PC-3 (cell line): ENCODE data around the gene BGLAP. TPM values are rescaled to one million over a fixed set of nuclear protein-coding genes. Genes with fewer than 3 reads are reported as not detected.

Experiments
- ATAC-seq: fragments of 200-7000 bp; cut with Tn5 transposase; 2 replicates; pipeline ENCODE4 v1.9.1; 2020; ENCODE audit warnings: mild to moderate bottlenecking, moderate library complexity
- BruUV-seq: library from RNA; stranded (reverse); fragments of 400-500 nt; replicated peaks from 2 replicates; lab custom pipeline; 2021; lab: Mats Ljungman, UMichigan
- CTCF ChIA-PET: fragments of 300-600 bp; sonication (Branson Sonifier 250); formaldehyde crosslinking; loops from one replicate; lab custom pipeline; 2022; ENCODE audit warnings: antibody characterized with exemption; lab: Charles Lee
- POLR2A ChIA-PET: fragments of 300-600 bp; sonication (Branson Sonifier 250); formaldehyde crosslinking; loops from one replicate; lab custom pipeline; 2022; ENCODE audit warnings: antibody characterized with exemption; ENCODE audit not compliant: unreplicated experiment; lab: Charles Lee
- DNase-seq: peaks from one replicate; pipeline ENCODE4 v3.0.0-alpha.2; 2015
- H2AFZ ChIP-seq: fragments of 300-600 bp; sonication (generic); 2 replicates; pipeline ENCODE4 v1.6.0; 2016; ENCODE audit warnings: antibody characterized with exemption, low read length
- H3F3A ChIP-seq: fragments of 300-600 bp; sonication (generic); one replicate; pipeline ENCODE4 v1.6.0; 2017; ENCODE audit warnings: antibody characterized with exemption, low read length, control low read depth, mild to moderate bottlenecking; ENCODE audit not compliant: unreplicated experiment
- H3K27ac ChIP-seq: fragments of 300-600 bp; sonication (generic); 2 replicates; pipeline ENCODE4 v1.5.1; 2016; ENCODE audit warnings: mild to moderate bottlenecking, low read length
- H3K27me3 ChIP-seq: fragments of 300-600 bp; sonication (generic); 2 replicates; pipeline ENCODE4 v1.6.1; 2016; ENCODE audit warnings: low read length, mixed read lengths
- H3K36me3 ChIP-seq: fragments of 300-600 bp; sonication (generic); 2 replicates; pipeline ENCODE4 v1.6.1; 2016; ENCODE audit warnings: low read depth, mixed run types, low read length, mixed read lengths
- H3K4me1 ChIP-seq: fragments of 300-600 bp; sonication (generic); 2 replicates; pipeline ENCODE4 v1.5.1; 2016; ENCODE audit warnings: low read length; ENCODE audit not compliant: insufficient read depth
- H3K4me2 ChIP-seq: fragments of 300-600 bp; sonication (generic); 2 replicates; pipeline ENCODE4 v1.6.0; 2016; ENCODE audit warnings: low read length
- H3K4me3 ChIP-seq: fragments of 300-600 bp; sonication (generic); 2 replicates; pipeline ENCODE4 v1.5.1; 2016; ENCODE audit warnings: mild to moderate bottlenecking, low read length, mixed read lengths
- H3K79me2 ChIP-seq: fragments of 300-600 bp; sonication (generic); 2 replicates; pipeline ENCODE4 v1.6.1; 2017; ENCODE audit warnings: low read length, mixed read lengths
- H3K9ac ChIP-seq: fragments of 300-600 bp; sonication (generic); 2 replicates; pipeline ENCODE4 v1.6.0; 2016; ENCODE audit warnings: mild to moderate bottlenecking, low read length
- H3K9me2 ChIP-seq: fragments of 300-600 bp; sonication (generic); replicated peaks from 2 replicates; pipeline ENCODE4 v1.6.1; 2016; ENCODE audit warnings: mixed run types, low read length, mixed read lengths
- H3K9me3 ChIP-seq: fragments of 300-600 bp; sonication (generic); 2 replicates; pipeline ENCODE4 v1.6.1; 2016; ENCODE audit warnings: low read length, mixed read lengths
- H4K20me1 ChIP-seq: fragments of 300-600 bp; sonication (generic); 2 replicates; pipeline ENCODE4 v1.6.1; 2016; ENCODE audit warnings: low read length, mixed read lengths
- CTCF ChIP-seq: fragments of 300-600 bp; sonication (generic); conservative IDR thresholded peaks from 2 replicates; pipeline ENCODE4 v1.5.1; 2017; ENCODE audit warnings: antibody characterized with exemption, low read depth, mild to moderate bottlenecking, low read length
- EZH2 ChIP-seq: fragments of 300-600 bp; sonication (generic); IDR thresholded peaks from one replicate; pipeline ENCODE4 v1.6.1; 2017; ENCODE audit warnings: antibody characterized with exemption, mild to moderate bottlenecking, low read length; ENCODE audit not compliant: unreplicated experiment
- EZH2phosphoT487 ChIP-seq: fragments of 300-600 bp; sonication (generic); IDR thresholded peaks from 2 replicates; pipeline ENCODE4 v1.6.1; 2018; ENCODE audit warnings: mild to moderate bottlenecking, antibody characterized with exemption, low read length, borderline replicate concordance
- intact Hi-C: fragments of 100-400 bp; cut with micrococcal nuclease; formaldehyde crosslinking; loops from 2 replicates; pipeline ENCODE4 v1.9.0; 2023
- total RNA-seq: library from RNA; depleted of rRNA; stranded (reverse); fragments of >200 nt; gene quantifications from 2 replicates; pipeline ENCODE4 v1.2.3, GENCODE V29; 2014

BGLAP gene
- total RNA-seq, 1 experiment from 2014 or later: 2.5 TPM

- no peaks in the 10 kb centered on the region for H4K20me1 ChIP-seq
- H3K79me2 ChIP-seq: no peaks in the 10 kb centered on the region
- POLR2A ChIA-PET: interaction anchor here (0.5 kb wide), 1 partner anchor 103 kb away, joined by 3 read pairs; no protein-coding TSS in a partner anchor
- no peaks in the 10 kb centered on the region for H3K9me2 ChIP-seq
- 0 out of 2 replicates have a peak overlapping the region, but pooled peaks have one; percentile 0 for H3K27ac ChIP-seq
- intact Hi-C loops: no loop called here
- CTCF ChIA-PET: interaction anchor here (0.6 kb wide), 1 partner anchor 118 kb away, joined by 3 read pairs; no protein-coding TSS in a partner anchor
- H3K4me2 ChIP-seq: peak overlapping the region; percentile 38
- H3K36me3 ChIP-seq: peaks cover 16% of the 10 kb centered on the region
- no peak overlapping the region for H3K9ac ChIP-seq
- DNase-seq (peak; percentile 85), ATAC-seq (peak; percentile 81)
- BruUV-seq: no TSS peak
- no peaks in the 10 kb centered on the region for H3K27me3 ChIP-seq
- no peaks in the 10 kb centered on the region for H3F3A ChIP-seq
- no peak overlapping the region for H2AFZ ChIP-seq
- no peak overlapping the region for H3K4me3 ChIP-seq
- H3K4me1 ChIP-seq: peaks cover 15% of the 10 kb centered on the region
- TF ChIP-seq EZH2phosphoT487: no peak
- TF ChIP-seq CTCF: no peak
- TF ChIP-seq EZH2: no peak
- no peaks in the 10 kb centered on the region for H3K9me3 ChIP-seq
Observed at GRCh38 chr1:156241311-156241811, 623 bp upstream of the BGLAP start.

GRCh38 chr1:156242738-156243137, 754 bp downstream of the BGLAP start:
- H3F3A ChIP-seq: no peaks in the 10 kb centered on the region
- BruUV-seq: no TSS peak
- TF ChIP-seq CTCF (no peak), EZH2phosphoT487 (no peak), EZH2 (no peak)
- no peak overlapping the region for H3K27ac ChIP-seq
- no peak for DNase-seq
- no peak overlapping the region for H2AFZ ChIP-seq
- no peaks in the 10 kb centered on the region for H3K27me3 ChIP-seq
- H3K4me3 ChIP-seq: no peak overlapping the region
- H3K4me1 ChIP-seq: peaks cover 15% of the 10 kb centered on the region
- no peaks in the 10 kb centered on the region for H3K9me2 ChIP-seq
- ChIA-PET POLR2A (no interaction called here), CTCF (no interaction called here)
- ATAC-seq: no peak
- no peak overlapping the region for H3K4me2 ChIP-seq
- H3K9ac ChIP-seq: no peak overlapping the region
- no peaks in the 10 kb centered on the region for H3K9me3 ChIP-seq
- intact Hi-C loops: no loop called here
- H4K20me1 ChIP-seq: no peaks in the 10 kb centered on the region
- H3K36me3 ChIP-seq: peaks cover 9% of the 10 kb centered on the region
- H3K79me2 ChIP-seq: no peaks in the 10 kb centered on the region

- Histone ChIP-seq H3K9me2 (no peaks in the 10 kb centered on the region), H3K4me2 (no peak overlapping the region), H3K4me3 (no peak overlapping the region), H3K79me2 (no peaks in the 10 kb centered on the region), H3F3A (no peaks in the 10 kb centered on the region), H3K9ac (no peak overlapping the region), H4K20me1 (no peaks in the 10 kb centered on the region), H3K9me3 (no peaks in the 10 kb centered on the region), H3K27ac (no peak overlapping the region), H3K4me1 (peaks cover 15% of the 10 kb centered on the region), H3K27me3 (no peaks in the 10 kb centered on the region), H3K36me3 (peaks cover 9% of the 10 kb centered on the region; the same call in 1 of the 2 replicates), H2AFZ (no peak overlapping the region)
- no peak for TF ChIP-seq CTCF
- no peak for TF ChIP-seq EZH2
- no peak for TF ChIP-seq EZH2phosphoT487
- CTCF ChIA-PET: interaction anchor here (0.5 kb wide), 1 partner anchor 98 kb away, joined by 3 read pairs; no protein-coding TSS in a partner anchor
- POLR2A ChIA-PET: no interaction called here
- ATAC-seq: no peak
- no peak for DNase-seq
- intact Hi-C loops: no loop called here
- no TSS peak for BruUV-seq
Observed at GRCh38 chr1:156244126-156244525, 2.1 kb downstream of the BGLAP start.
